ENCODE results near the gene SLC25A22. TPM values are rescaled to one million over a fixed set of nuclear protein-coding genes. Genes with fewer than 3 reads are reported as not detected.
A peak's percentile ranks its signal among the peaks of the same experiment; 100 is the strongest.

SLC25A22 gene
- total RNA-seq (10 to 100 TPM in 6 of 7 donors, 1 to 10 TPM in 1; 6.6 to 23.3 (median 16.7) TPM), polyA plus RNA-seq (10 to 100 TPM in 1 of 2 donors, under 1 TPM in 1; 0.42 to 11.3 TPM)
- long read RNA-seq, donor 1, transcript SLC25A22-201 (10 exons, 2,796 nt): minor isoform, 7 of 43 reads
- long read RNA-seq, donor 1, transcript SLC25A22-228 (10 exons, 2,692 nt): major isoform, 22 of 43 reads
- long read RNA-seq, donor 1, partial matches to known transcripts: 6 of 43 reads
- long read RNA-seq, donor 1, other reads (novel, unspliced or antisense): 7 of 43 reads
- long read RNA-seq, donor 2, partial matches to known transcripts: 0 of 5 reads
- long read RNA-seq, donor 2, other reads (novel, unspliced or antisense): 0 of 5 reads
- long read RNA-seq, donor 3, transcript SLC25A22-228 (10 exons, 2,692 nt): major isoform, 15 of 41 reads
- long read RNA-seq, donor 3, transcript SLC25A22-201 (10 exons, 2,796 nt): minor isoform, 5 of 41 reads
- long read RNA-seq, donor 3, partial matches to known transcripts: 10 of 41 reads
- long read RNA-seq, donor 3, other reads (novel, unspliced or antisense): 11 of 41 reads

- peak; percentile 71 to 89 (median 82) for DNase-seq
- no peaks in the 10 kb centered on the region for H3K36me3 ChIP-seq
- H3K4me1 ChIP-seq (ENCODE audit: insufficient read depth): peaks cover 13% of the 10 kb centered on the region
- H3K27me3 ChIP-seq: no peaks in the 10 kb centered on the region
- WGBS, 3 donors: 3 to 5% (median 4%) methylated on average over 37 to 69 of the region's 69 CpGs
- H3K27ac ChIP-seq: peak within 1 kb of the TSS; percentile 34 to 73
- no peaks in the 10 kb centered on the region for H3K9me3 ChIP-seq
- intact Hi-C loops (cut with DNase I): no loop called here
- H3K4me3 ChIP-seq: peak within 1 kb of the TSS; percentile 71
- TF ChIP-seq POLR2A (IDR thresholded peaks at IDR 0.05): no peak
- peak; percentile 64 to 95 (median 94) for TF ChIP-seq CTCF (IDR thresholded peaks at IDR 0.05)
These were observed at the start of gene SLC25A22 for GRCh38 chr11:798093-798713. Gene SLC25A22 (minus strand): TSS chr11:798281. CDS start chr11:795006, 3,275 bp downstream.

- no peaks in the 10 kb centered on the region for H3K27me3 ChIP-seq
- 88 to 96% (median 89%) methylated on average over 11 to 18 of the region's 18 CpGs for WGBS, 3 donors
- no peak for DNase-seq
- no peak overlapping the region for H3K4me3 ChIP-seq
- no peak for TF ChIP-seq POLR2A (IDR thresholded peaks at IDR 0.05)
- no peak for TF ChIP-seq CTCF (IDR thresholded peaks at IDR 0.05)
- no peak for TF ChIP-seq EP300 (IDR thresholded peaks at IDR 0.05)
- no peaks in the 10 kb centered on the region for H3K9me3 ChIP-seq
- H3K4me1 ChIP-seq (ENCODE audit: insufficient read depth): peaks cover 31% of the 10 kb centered on the region
- intact Hi-C loops (cut with DNase I): loop anchor here in 1 of 4 donors (10.0 kb wide), 1 partner anchor 617 kb away; no protein-coding TSS in a partner anchor
- H3K36me3 ChIP-seq: no peaks in the 10 kb centered on the region
- H3K27ac ChIP-seq: no peak overlapping the region
These were observed 49.8 kb upstream of the SLC25A22 start for GRCh38 chr11:847876-848275.

- 77 to 83% (median 81%) methylated on average over 11 of the region's 11 CpGs for WGBS, 3 donors
- TF ChIP-seq CTCF (IDR thresholded peaks at IDR 0.05): no peak
- TF ChIP-seq EP300 (IDR thresholded peaks at IDR 0.05): no peak
- no peak for TF ChIP-seq POLR2A (IDR thresholded peaks at IDR 0.05)
- H3K4me3 ChIP-seq: no peak overlapping the region
- DNase-seq: no peak
- intact Hi-C loops (cut with DNase I): loop anchor here in 1 of 4 donors (10.0 kb wide), 1 partner anchor 618 kb away; no protein-coding TSS in a partner anchor
- H3K27me3 ChIP-seq: no peaks in the 10 kb centered on the region
- H3K4me1 ChIP-seq (ENCODE audit: insufficient read depth): peaks cover 31% of the 10 kb centered on the region
- no peaks in the 10 kb centered on the region for H3K36me3 ChIP-seq
- no peaks in the 10 kb centered on the region for H3K9me3 ChIP-seq
- H3K27ac ChIP-seq: peak overlapping the region; percentile 74 to 92
These were observed 48.5 kb upstream of the SLC25A22 start for GRCh38 chr11:846496-847098.

- Histone ChIP-seq H3K9me3 (no peaks in the 10 kb centered on the region), H3K27ac (peak overlapping the region; percentile 74 to 92), H3K36me3 (no peaks in the 10 kb centered on the region), H3K27me3 (no peaks in the 10 kb centered on the region), H3K4me3 (no peak overlapping the region), H3K4me1 (ENCODE audit: insufficient read depth) (peaks cover 32% of the 10 kb centered on the region)
- intact Hi-C loops (cut with DNase I): loop anchor here in 1 of 4 donors (10.0 kb wide), 1 partner anchor 619 kb away; no protein-coding TSS in a partner anchor
- no peak for DNase-seq
- no peak for TF ChIP-seq POLR2A (IDR thresholded peaks at IDR 0.05)
- no peak for TF ChIP-seq EP300 (IDR thresholded peaks at IDR 0.05)
- WGBS, 3 donors: 27 to 31% (median 30%) methylated on average over 7 to 8 of the region's 8 CpGs
These were observed 47.9 kb upstream of the SLC25A22 start for GRCh38 chr11:845872-846495.
